Endothelial cell of umbilical vein (primary cell): ENCODE measurements around the gene SLF2. TPM values are rescaled to one million over a fixed set of nuclear protein-coding genes. Genes with fewer than 3 reads are reported as not detected.

Experiments
- BruUV-seq: library from RNA; stranded (reverse); fragments of 400-500 nt; replicated peaks from 2 replicates; lab custom pipeline; 2021; lab: Mats Ljungman, UMichigan
- CTCF ChIA-PET: fragments of 300-600, 350-600 bp; sonication (Branson Sonifier 250); formaldehyde crosslinking; loops from one replicate; lab custom pipeline; 2021; ENCODE audit warnings: antibody characterized with exemption, inconsistent platforms; lab: Charles Lee
- POLR2A ChIA-PET: fragments of 300-600, 350-600 bp; sonication (Branson Sonifier 250); formaldehyde crosslinking; loops from one replicate; lab custom pipeline; 2021; ENCODE audit warnings: antibody characterized with exemption, inconsistent platforms; lab: Charles Lee
- DNase-seq: peaks from one replicate; pipeline ENCODE4 v3.0.0-alpha.2; 2011; ENCODE audit warnings: low read depth, low spot score
- FAIRE-seq: peaks from 2 replicates; lab custom pipeline; 2011; peaks lifted over from hg19 to GRCh38; lab: Jason Lieb, UNC
- H2AFZ ChIP-seq: 2 replicates; pipeline ENCODE4 v1.6.0; 2012; ENCODE audit warnings: low read depth, low read length, control low read depth, inconsistent platforms
- H3K27ac ChIP-seq: 2 replicates; pipeline ENCODE4 v1.5.1; 2011; ENCODE audit warnings: low read depth, mild to moderate bottlenecking, control low read depth, low read length, moderate library complexity; ENCODE audit not compliant: insufficient read depth
- H3K27me3 ChIP-seq, 2 experiments: 2 replicates each; pipeline versions ENCODE4 v1.6.0 to v1.6.1; 2011; ENCODE audit warnings: low read length in 2 of 2, mixed read lengths in 1 of 2; ENCODE audit not compliant: control insufficient read depth in 2 of 2, insufficient read depth in 2 of 2
- H3K36me3 ChIP-seq, 2 experiments: 2 replicates in 1 of 2; 3 replicates in 1 of 2; pipeline ENCODE4 v1.5.1; 2011; ENCODE audit warnings: low read length in 2 of 2, mild to moderate bottlenecking in 1 of 2, moderate library complexity in 1 of 2; ENCODE audit not compliant: control insufficient read depth in 2 of 2, insufficient read depth in 2 of 2; ENCODE audit errors: extremely low read depth in 1 of 2
- H3K4me1 ChIP-seq: 3 replicates; pipeline ENCODE4 v1.5.1; 2011; ENCODE audit warnings: mild to moderate bottlenecking, low read length; ENCODE audit not compliant: control insufficient read depth, insufficient read depth; ENCODE audit errors: extremely low read depth
- H3K4me2 ChIP-seq: 2 replicates; pipeline ENCODE4 v1.6.1; 2011; ENCODE audit warnings: low read length, control low read depth, mixed read lengths; ENCODE audit not compliant: insufficient read depth
- H3K4me3 ChIP-seq, 3 experiments: fragments of 200-600 bp in 1 of 3; sonication (generic), shearing (Covaris generic) in 1 of 3; replicated peaks in 1 of 3; 2 replicates each; pipeline ENCODE4 v1.5.1; 2011 to 2016; ENCODE audit warnings: control low read depth in 3 of 3, low read length in 3 of 3, mild to moderate bottlenecking in 2 of 3, inconsistent platforms in 1 of 3, low read depth in 1 of 3, moderate library complexity in 1 of 3; ENCODE audit not compliant: insufficient read depth in 1 of 3
- H3K79me2 ChIP-seq: 2 replicates; pipeline ENCODE4 v1.6.0; 2012; ENCODE audit warnings: low read length, inconsistent platforms; ENCODE audit not compliant: control insufficient read depth, insufficient read depth
- H3K9ac ChIP-seq: replicated peaks from 2 replicates; pipeline ENCODE3; 2011; ENCODE audit warnings: low read length, control low read depth; ENCODE audit not compliant: insufficient read depth; ENCODE audit errors: extremely low read depth
- H3K9me1 ChIP-seq: replicated peaks from 3 replicates; pipeline ENCODE4 v1.6.0; 2011; ENCODE audit warnings: mild to moderate bottlenecking, low read length; ENCODE audit not compliant: control insufficient read depth, insufficient read depth; ENCODE audit errors: extremely low read depth
- H3K9me3 ChIP-seq: replicated peaks from 2 replicates; pipeline ENCODE4 v1.5.1; 2012; ENCODE audit warnings: low read length, inconsistent platforms; ENCODE audit not compliant: control insufficient read depth, insufficient read depth
- H4K20me1 ChIP-seq: replicated peaks from 2 replicates; pipeline ENCODE3; 2011; ENCODE audit warnings: mild to moderate bottlenecking, low read length; ENCODE audit not compliant: control insufficient read depth, insufficient read depth; ENCODE audit errors: extremely low read depth
- CTCF ChIP-seq, 2 donors: IDR thresholded peaks; 1 replicate in 1 of 2; 2 replicates in 1 of 2; pipeline ENCODE4 v1.5.1; 2011; ENCODE audit warnings: low read length in 2 of 2, mild to moderate bottlenecking in 2 of 2, moderate library complexity in 2 of 2, control low read depth in 1 of 2, inconsistent platforms in 1 of 2, low read depth in 1 of 2; ENCODE audit not compliant: insufficient read depth in 1 of 2; ENCODE audit errors: extremely low read depth in 1 of 2
- EZH2 ChIP-seq: IDR thresholded peaks from 2 replicates; pipeline ENCODE4 v1.6.1; 2012; ENCODE audit warnings: borderline replicate concordance, low read depth, mild to moderate bottlenecking, moderate library complexity, low read length, inconsistent platforms; ENCODE audit not compliant: severe bottlenecking
- FOS ChIP-seq: IDR thresholded peaks from 2 replicates; pipeline ENCODE4 v1.6.1; 2011; ENCODE audit warnings: mild to moderate bottlenecking, low read length, moderate library complexity, borderline replicate concordance; ENCODE audit not compliant: insufficient read depth
- GATA2 ChIP-seq: IDR thresholded peaks from 2 replicates; pipeline ENCODE4 v1.7.0; 2011; ENCODE audit warnings: low read depth, mild to moderate bottlenecking, moderate library complexity, mixed read lengths, low read length; ENCODE audit not compliant: insufficient read length, insufficient read depth
- JUN ChIP-seq: IDR thresholded peaks from 2 replicates; pipeline ENCODE4 v1.6.1; 2011; ENCODE audit warnings: borderline replicate concordance, low read depth; ENCODE audit not compliant: insufficient read length, insufficient read depth
- MAX ChIP-seq: IDR thresholded peaks from 2 replicates; pipeline ENCODE4 v1.6.1; 2011; ENCODE audit not compliant: insufficient read depth, insufficient read length
- MYC ChIP-seq: IDR thresholded peaks from one replicate; pipeline ENCODE4 v1.6.1; 2011; ENCODE audit warnings: mild to moderate bottlenecking, low read depth, low read length
- POLR2A ChIP-seq: IDR thresholded peaks from 2 replicates; pipeline ENCODE4 v1.6.1; 2012; ENCODE audit warnings: low read depth, mild to moderate bottlenecking, control low read depth, low read length
- POLR2AphosphoS5 ChIP-seq: IDR thresholded peaks from 2 replicates; pipeline ENCODE4 v1.6.1; 2012; ENCODE audit warnings: low read depth, mild to moderate bottlenecking, control low read depth, low read length, moderate library complexity; ENCODE audit not compliant: insufficient read depth
- dilution Hi-C: fragments of 300-500 bp; cut with MboI; formaldehyde crosslinking; loops from one replicate; pipeline ENCODE4 v1.15.0; 2019; ENCODE audit warnings: low sequenced_read_pairs; ENCODE audit not compliant: extremely low pct_ligation_motif_present
- intact Hi-C: fragments of 100-400 bp; cut with micrococcal nuclease; formaldehyde crosslinking; loops from one replicate; pipeline ENCODE4 v1.10.0; 2022
- polyA plus RNA-seq, 4 experiments: library from polyadenylated mRNA; depleted of rRNA in 3 of 4; stranded (reverse) in 3 of 4; unstranded in 1 of 4; fragments of >200 nt; gene quantifications; 2 replicates each; pipeline versions ENCODE4 v1.2.1 to v1.2.3, GENCODE V29; 2011 to 2012; ENCODE audit warnings: missing spikeins in 1 of 4
- total RNA-seq: library from RNA; stranded (reverse); gene quantifications from 2 replicates; pipeline ENCODE4 v1.2.3, GENCODE V29; 2021

The SLF2 gene
- total and polyA plus RNA-seq, 2 donors (not counting 3 experiments of a cell fraction or from before 2014, with no cell fraction given): 7.5 to 35.5 TPM

- intact Hi-C loops (no loop called here), dilution Hi-C loops (no loop called here)
- Histone ChIP-seq H3K4me1 (peaks cover 15% of the 10 kb centered on the region), H3K27me3 (no peaks in the 10 kb centered on the region), H3K9me3 (no peaks in the 10 kb centered on the region), H3K79me2 (peaks cover 27% of the 10 kb centered on the region), H4K20me1 (no peaks in the 10 kb centered on the region), H3K4me2 (no peak overlapping the region), H3K36me3 (peaks cover 15 to 33% of the 10 kb centered on the region in 2 experiments), H3K9ac (no peak overlapping the region), H3K4me3 (no peak overlapping the region), H3K9me1 (no peaks in the 10 kb centered on the region), H2AFZ (no peak overlapping the region), H3K27ac (no peak overlapping the region)
- ChIA-PET POLR2A (no interaction called here), CTCF (interaction anchor here (2.4 to 8.8 kb wide), 2 partner anchors 9 to 10 kb away, joined by 10 to 92 read pairs; no protein-coding TSS in a partner anchor)
- FAIRE-seq (no peak), DNase-seq (no peak)
- TF ChIP-seq POLR2AphosphoS5 (no peak), FOS (no peak), GATA2 (no peak), MAX (no peak), CTCF (IDR thresholded peaks at IDR 0.05; ENCODE audit: extremely low read depth in 1 of 2, insufficient read depth in 1 of 2, low read depth in 1 of 2, low read length in 2 of 2) (no peak), JUN (no peak), EZH2 (no peak), POLR2A (no peak), MYC (no peak)
- BruUV-seq: no TSS peak
These were observed 92.6 kb downstream of the SLF2 start for GRCh38 chr10:101005361-101005760.
